Forelimb muscle (tissue), 1 donor: ENCODE measurements around the gene EHBP1. TPM values are rescaled to one million over a fixed set of nuclear protein-coding genes. Genes with fewer than 3 reads are reported as not detected.

Experiments
- DNase-seq: peaks from one replicate; pipeline ENCODE4 v3.0.0-alpha.2; 2013; ENCODE audit warnings: low read depth
- polyA plus RNA-seq: library from polyadenylated mRNA; unstranded; fragments of 120-200 nt; gene quantifications from one replicate; pipeline ENCODE4 v1.2.1, GENCODE V29; 2013; ENCODE audit not compliant: insufficient read length

EHBP1 gene
- polyA plus RNA-seq: 25.7 TPM

DNA sequence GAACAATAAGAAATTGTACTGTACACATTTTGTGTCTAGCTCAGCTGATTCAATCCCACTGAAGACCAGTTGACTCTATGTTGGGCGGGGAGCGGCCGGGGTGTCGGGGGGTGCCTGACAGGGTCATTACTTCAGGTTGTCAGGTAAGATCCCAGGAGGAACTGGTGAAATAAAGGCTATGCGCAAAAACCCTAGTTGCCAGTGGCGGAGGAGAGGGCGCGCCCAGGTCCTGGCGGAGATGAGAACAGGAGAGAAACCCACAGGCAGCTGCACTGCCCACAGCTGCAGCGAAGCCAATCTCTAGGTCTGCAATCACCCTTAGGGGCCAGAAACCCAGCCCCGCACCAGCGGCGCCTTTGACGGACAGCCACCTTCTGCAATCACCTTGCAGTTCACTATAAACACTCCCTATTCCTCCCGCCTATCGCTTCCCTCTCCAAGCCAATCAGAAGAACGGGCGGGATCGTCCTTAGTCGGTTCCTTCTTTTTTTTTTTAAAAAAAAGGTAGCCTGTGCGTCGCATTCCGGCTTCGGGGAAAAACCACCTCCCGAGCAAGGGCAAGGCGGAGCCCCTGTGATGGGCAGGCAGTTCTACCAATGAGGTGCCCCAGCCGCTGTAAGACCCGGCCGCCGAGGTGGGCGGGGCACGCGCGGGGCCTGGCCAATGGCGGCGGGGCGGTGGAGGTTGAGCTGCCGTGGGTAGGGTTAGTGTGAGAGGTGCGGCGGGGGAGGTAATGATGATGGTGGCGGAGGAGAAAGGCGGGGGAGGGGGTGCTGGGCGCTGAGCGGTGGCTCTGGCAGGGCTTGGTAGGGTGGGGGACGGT lies at the start of gene EHBP1:
Gene EHBP1 (plus strand): TSS at position 707 of the 823 bp plus-strand sequence. CDS start 1,479 bp downstream, outside the sequence.
- peak; percentile 97 for DNase-seq

DNA sequence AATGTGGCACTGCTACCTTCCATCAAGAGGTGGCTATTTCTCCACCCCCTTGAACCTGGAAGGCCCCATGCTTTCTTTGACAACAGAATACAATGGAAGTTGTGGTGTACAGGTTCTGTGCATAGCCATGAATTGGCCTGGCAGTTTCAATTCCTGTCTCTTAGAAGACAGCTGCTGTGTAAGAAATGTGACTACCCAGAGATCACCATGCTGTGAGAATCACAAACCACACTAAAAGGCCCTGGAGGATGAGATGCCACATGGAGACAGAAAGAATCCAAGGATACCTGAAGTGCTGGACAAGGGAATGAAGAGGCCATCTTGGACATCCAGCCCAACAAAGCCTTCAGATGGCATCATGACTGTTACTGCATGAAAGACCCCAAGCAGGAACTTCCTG lies 47.7 kb upstream of the EHBP1 start:
- no peak for DNase-seq

DNA sequence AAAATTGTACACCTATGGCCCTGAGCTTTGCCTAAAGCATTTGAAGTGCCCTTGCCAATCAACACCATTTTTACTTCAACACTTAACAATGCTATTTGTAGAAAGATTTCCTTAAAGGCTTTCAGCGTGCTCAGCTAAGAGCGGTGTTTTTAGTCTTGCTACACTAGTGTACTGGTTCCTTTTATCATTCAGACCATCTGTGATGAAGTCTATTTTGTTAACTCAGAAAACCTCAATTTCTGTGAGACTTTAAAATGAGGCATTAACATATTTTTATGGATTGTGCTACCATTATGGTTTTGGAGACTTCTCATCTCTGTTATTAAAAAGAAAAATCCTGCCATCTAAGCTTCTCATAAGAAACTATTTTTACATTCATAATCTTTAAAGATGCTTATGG lies 46.6 kb upstream of the EHBP1 start:
- DNase-seq: no peak

DNA sequence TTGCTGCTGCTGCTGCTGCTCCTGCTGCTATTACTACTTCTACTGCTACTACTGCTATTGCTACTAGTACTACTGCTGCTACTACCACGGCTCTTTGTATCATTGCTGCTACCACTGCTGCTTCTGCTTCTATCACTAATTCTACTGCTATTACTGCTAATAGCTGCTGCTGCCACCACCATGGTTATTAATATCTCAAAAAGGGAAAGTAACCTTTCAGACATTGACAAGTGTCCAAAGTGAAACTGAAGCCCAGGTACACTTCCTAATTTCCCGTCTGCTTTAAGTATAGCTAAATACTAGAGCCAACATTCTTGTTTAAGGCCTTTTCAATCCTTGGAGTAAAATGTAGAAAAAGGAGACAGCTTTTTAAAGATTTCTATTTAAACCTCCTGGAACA lies 45.4 kb upstream of the EHBP1 start:
- no peak for DNase-seq

- no peak for DNase-seq
Observed at GRCh38 chr2:62660582-62661262, 44.8 kb upstream of the EHBP1 start.

- DNase-seq: no peak
Observed at GRCh38 chr2:62661263-62661635, 44.3 kb upstream of the EHBP1 start.

DNA sequence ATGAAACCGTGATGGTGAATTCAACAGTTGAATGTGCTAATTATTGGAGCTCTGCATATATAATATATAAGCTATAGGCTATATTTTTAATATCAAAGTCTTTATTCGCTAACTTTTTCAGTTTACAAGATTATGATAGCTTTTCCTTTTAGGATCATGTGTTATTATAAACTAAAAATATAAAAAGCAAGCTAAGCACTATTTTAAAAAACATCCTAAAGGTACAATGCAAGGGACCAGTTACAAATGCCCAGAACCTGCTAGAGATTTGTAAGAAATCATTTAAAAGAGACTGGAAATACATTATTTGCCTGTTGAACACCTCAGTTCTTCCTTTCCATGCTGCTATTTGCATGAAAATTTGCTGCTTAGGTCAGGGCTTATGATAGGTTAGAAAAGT lies 43.4 kb upstream of the EHBP1 start:
- DNase-seq: no peak

GRCh38 chr2:62662554-62662953 lies 43.0 kb upstream of the EHBP1 start:
- no peak for DNase-seq

GRCh38 chr2:62663411-62663810 lies 42.1 kb upstream of the EHBP1 start:
- DNase-seq: peak; percentile 74

DNA sequence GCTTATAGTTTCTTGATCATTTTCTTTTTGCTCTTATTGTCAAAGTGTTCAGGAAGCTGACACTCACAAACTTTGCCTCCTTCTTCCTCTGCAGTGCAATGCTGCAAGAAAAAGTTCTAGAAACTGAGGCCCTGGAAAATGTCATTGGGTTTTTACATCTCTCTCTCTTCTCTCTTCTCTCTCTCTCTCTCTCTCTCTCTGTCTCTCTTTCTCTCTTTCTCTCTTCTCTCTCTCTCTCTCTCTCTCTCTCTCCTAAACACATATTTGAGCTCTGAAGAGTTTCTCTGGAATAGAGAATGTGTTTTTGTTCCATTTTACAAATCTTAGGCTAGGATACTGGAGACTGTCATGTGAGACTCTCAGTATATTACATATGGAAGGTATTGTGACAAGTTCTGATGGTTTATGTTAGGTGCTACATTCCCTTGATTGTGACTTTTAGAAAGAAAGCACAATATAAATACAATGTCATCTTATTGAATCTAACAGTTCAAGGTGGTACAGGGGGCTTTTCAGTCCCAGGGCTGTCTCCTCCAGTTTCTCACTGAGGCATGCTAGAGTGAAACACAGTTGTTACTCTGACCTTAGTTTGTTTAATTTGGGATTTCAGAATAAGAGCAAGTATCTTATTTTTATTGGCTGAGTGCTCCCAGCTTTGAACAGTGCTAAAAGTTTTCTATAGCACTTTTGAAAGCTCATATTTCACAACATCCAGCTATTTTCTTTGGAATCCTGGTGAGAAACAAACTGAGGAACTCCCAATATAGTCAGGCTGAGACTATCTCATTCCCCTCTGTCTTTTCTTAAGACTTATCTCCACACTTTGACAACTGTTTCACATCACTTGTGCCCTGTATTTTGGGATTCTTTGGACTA lies 41.4 kb upstream of the EHBP1 start:
- no peak for DNase-seq

DNA sequence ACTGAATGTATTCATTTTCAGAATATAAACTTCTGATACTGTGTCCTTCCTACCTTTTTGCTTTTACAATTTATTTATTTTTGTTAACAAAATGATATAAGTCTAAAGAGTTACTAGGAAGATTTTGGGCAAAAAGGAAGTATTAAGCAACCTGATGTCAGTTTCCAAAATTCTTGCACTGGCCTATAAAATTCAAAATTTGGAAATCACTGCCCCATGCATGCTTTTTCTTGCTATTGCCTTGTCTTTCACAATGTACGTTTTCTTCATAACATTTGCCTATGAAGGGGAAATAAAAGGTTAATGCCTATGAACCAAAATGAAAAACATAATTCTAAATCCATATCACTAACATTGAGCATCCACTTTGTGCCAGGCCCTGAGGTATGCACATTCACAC lies 40.1 kb upstream of the EHBP1 start:
- no peak for DNase-seq

DNA sequence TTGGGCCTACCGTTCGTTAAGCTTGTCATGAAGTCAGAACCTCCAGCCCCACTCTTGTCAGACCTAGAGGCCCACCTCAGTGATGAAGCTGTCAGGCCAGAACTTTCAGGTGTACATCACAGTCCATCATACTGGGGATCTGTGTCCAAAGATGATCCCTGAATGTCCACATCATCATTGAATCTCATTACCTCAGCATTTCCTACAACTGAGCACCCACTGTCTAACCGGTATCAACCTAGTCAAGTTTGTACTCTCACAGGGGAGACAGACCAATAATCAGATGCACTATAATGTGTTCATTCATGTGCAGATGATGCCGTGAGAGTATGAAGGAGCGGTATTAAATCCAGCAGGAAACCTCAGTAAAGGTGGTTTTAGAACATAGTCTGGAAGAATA lies 36.3 kb upstream of the EHBP1 start:
- DNase-seq: no peak

- no peak for DNase-seq
Observed at GRCh38 chr2:62672601-62673000, 32.9 kb upstream of the EHBP1 start.

DNA sequence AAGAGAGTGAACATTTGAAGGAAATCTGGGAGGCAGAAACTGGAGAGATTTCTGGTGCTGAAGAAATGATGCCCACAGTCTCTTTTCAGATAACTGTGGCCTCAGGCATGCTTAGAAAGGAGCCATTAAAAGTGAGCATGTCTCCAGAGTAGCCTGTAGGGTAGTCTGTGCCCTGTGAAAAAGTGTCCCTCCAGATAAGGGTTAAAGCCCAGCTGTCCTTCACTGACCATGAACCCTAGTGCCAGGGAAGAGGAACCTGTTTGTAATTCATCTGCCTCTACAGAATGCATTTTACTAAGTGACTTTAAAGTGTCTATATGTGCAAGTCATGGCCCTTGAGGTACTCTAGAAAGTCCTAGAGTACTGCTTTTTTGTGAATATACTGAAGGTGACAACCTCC lies 30.5 kb upstream of the EHBP1 start:
- no peak for DNase-seq

DNA sequence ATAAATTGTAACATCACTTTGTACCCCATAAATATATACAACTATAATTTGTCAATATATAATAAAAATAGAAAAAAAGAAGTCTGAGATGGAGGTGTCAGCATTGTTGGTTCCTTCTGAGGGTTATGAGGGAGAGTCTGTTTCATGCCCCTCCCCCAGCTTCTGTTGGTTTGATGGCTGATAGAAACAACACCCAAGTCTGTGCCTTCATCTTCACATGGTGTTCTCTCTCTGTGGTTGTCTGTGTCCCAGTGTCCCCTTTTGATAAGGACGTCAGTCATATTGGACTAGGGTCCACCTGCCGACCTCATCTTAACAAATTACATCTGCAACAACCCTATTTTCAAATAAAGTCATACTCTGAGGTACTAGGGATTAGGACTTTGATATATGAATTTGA lies 20.3 kb upstream of the EHBP1 start:
- no peak for DNase-seq

- no peak for DNase-seq
Observed at GRCh38 chr2:62686012-62686685, 19.4 kb upstream of the EHBP1 start.

DNA sequence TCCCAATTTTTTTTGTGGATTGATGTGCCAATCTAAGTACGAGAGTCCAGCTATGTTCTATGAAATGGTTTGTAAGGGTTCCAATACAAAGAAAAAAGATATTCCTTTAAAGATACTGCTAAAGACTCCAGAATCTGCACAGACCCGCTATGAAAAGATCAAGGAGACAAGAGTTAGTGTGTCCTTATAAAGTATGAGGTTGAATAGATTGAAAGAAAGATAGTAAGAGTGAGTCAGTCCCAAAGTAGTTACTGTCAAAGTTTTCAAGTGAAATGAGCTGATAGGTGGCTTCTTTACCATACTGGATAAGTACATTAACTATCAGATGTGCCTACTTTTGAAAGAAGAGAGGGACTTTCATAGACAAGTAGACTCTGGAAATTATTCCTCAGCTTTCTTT lies 17.9 kb upstream of the EHBP1 start:
- no peak for DNase-seq

- DNase-seq: no peak
Observed at GRCh38 chr2:62688771-62689170, 16.7 kb upstream of the EHBP1 start.

GRCh38 chr2:62691186-62691585 lies 14.3 kb upstream of the EHBP1 start:
- DNase-seq: no peak

DNA sequence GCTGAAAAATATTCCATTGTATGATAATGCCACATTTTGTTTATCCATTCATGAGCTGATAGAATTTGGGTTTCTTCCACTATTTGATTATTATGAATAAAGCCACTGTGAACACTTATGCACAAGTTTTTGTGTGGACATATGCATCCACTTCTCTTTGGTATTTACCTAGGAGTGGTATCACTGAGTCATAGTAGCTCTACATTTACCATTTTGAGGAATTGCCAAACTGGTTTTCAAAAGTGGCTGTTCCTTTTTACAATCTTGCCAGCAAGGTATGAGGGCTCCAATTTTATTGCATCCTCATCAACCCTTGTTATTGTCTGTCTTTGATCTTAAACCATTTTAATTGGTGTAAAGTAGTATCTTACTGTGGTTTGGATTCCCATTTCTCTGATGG lies 13.3 kb upstream of the EHBP1 start:
- no peak for DNase-seq

GRCh38 chr2:62698653-62699052 lies 6.9 kb upstream of the EHBP1 start:
- no peak for DNase-seq

DNA sequence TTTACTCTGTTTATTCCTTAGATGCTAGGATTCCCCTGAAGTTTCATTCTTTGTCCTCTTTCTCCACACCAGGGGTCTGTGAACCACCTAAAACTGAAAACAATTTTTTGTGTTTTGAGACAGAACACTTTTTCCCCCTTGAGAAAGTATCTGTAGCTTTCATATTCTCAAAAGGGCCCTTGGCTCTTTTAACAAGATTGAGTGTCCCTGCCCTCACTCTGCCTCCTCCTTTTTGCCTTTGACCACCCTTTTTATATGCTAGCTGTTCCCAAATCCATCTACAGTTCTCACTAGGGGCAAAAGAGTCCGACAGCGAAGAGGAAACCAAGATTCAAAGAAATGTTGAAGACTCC lies 883 bp upstream of the EHBP1 start:
- DNase-seq: no peak
